Stimulated activated CD8-positive, alpha-beta memory T cell treated with anti-CD3 and anti-CD28 coated beads, Interleukin-4, amount 100 ng/mL, for 4 hours (primary cell): ENCODE results near the gene DMRTB1.

Source experiments
- DNase-seq, 2 donors: peaks; one replicate each; pipeline ENCODE4 v3.0.0-alpha.2; 2020; ENCODE audit warnings: low read depth in 2 of 2, low spot score in 1 of 2

Gene DMRTB1

DNA sequence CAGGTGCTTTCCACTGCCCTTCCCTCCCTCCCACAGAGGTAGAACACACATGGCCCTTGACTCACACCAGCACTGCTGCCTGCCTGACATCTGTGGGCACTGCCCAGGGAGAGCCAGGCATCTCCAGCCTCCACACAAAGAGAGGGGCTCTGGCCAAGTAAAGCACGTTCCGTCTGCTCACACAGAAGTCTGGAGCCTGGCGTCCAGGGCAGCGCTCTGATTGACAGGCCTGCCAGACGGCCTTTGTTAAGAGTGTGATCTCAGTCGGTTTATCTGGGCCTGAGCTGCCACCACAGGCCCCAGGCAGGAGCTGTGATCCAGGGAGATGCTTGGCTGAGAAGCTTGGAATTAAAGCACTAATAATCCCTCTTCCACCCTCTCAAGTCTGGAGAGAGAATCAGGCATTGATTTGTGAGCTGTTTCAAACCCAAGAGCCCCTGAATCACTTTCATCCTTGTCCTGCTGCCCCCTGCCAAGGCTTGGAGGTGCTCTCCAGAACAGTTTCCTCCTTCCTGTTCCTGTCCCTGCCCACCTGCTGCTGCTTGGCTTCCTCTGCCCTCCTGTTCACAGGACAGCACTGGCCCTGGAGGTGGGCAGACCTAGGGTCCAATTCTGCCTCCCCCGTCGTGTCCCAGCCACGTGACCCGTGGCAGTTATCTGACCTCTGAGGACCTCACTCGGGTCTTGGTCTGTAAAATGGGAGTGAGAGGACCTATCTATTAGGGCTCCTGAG is 3.7 kb downstream of the DMRTB1 start:
- no peak for DNase-seq

DNA sequence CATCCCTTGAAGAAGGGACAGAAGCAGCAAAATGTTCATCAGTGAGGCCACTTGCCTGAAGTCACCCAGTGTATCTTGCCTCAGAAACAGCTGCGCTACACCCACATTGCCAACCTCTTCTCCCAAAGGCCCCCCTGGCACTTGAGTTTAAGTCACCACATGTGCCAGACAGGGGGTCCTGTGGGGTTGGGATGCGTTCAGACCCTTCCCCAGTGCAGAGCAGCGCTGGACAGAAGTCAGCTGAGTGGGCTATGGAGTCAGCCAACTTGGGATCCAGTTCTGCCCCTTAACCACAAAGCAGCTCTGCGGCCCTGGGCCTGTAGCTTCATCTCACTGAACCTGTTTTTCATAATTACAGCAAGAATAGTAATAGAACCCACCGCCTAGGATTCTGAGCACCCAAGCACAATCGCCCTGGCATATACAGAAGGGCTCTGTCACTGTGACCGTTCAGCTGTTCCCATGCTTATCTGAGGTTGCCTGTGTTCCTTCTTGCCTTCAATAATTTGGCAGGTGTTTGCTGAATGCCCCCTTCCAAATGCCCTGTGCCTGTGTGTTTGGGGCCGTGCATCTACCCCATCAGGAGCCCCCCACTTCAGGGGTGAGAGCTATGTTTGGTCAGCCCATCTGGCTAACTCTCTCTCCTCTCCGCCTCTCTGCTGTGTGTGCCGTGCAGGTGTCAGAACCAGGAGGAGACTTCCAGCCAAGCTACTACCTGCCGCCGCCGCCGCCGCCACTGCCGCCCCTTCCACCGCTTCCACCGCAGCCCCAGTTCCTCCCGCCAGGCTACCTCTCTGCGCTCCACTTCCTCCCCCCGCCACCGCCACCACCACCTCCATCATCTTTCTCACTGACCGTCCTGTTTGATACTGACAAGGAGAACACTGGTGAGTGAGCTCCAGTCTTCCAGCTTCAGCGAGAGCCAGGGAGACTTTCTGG is 5.0 kb downstream of the DMRTB1 start:
- no peak for DNase-seq

DNA sequence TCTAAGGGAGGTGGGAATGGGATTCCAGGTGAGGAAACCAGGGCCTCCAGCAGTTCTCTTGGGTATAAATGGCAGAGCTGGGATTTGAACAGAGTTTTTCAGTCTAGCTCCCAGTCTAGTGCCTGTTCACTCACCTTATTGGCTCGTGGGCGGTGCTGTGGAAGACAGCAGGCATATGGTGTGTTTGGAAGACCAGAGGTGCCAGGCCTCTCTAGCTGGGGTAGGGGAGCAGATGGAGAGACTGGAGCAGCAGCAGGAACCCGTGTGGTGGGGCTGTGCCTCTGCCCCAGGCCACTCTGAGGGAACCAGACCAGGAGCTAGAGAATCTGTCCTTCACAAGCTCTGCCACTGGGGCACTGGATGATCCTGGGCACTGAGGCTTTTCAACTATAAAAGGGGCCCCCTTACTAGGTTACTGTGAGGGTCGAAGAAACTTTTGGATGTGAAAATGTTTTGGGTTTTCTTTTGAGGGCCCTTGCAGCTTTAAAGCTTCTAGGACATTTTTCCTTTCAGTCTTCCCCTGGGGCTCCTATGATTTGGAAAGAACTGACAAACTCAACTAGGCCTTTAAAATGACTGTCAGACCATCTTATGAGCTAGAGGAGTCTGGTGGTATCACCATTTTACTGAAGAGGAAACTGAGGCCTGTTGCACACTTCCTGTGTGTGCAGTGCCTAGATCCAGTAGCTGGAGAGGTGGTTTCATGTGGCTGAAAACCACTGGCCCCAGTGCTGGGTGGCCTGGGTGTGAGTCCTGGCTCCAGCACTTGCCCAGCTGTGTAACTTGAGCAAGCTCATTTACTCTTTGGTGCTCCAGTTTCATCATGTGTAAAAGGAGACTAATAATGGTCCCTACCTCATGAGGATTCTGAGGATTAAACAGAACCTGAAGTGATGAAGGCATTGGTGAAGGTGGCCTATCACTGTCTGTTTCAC is 6.1 kb downstream of the DMRTB1 start:
- no peak for DNase-seq

DNA sequence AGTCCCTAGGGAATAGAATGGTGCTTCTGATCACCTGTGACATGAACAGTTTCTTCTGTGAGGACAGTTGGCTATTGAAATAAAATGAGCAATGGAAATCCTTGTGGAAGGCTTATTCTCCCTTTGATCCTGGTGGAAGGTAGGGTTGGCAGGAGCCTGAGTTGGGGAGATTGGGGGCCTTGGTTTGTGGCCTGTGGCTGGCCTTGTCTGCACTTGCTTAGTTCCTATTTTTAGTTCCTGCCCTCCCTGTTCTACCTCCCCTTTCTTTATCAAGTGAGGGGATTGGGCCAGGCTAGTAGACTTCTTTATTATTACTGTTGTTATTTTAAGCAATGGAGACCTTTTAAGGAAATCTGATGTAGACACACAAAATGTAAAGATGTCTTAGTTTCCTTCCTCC is 8.2 kb downstream of the DMRTB1 start:
- no peak for DNase-seq

DNA sequence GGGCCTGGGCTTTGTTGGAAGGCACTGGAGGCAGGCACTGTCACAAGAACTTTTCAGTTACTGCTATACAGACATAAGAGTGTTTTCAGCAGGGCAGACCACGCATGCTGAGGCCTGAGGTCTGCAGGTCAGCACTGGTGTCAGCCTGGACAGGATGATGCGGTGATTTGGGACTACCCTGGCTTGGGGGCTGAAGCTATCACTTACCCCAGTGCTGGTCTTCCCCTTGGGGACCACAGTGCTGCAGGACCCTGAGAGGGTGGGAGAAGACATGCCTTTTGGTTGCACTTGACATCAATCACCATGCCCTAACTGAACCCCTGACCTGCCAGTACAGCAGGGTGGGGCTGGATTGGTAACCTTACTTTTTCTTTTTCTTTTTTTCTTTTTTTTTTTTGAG is 9.2 kb downstream of the DMRTB1 start:
- no peak for DNase-seq

DNA sequence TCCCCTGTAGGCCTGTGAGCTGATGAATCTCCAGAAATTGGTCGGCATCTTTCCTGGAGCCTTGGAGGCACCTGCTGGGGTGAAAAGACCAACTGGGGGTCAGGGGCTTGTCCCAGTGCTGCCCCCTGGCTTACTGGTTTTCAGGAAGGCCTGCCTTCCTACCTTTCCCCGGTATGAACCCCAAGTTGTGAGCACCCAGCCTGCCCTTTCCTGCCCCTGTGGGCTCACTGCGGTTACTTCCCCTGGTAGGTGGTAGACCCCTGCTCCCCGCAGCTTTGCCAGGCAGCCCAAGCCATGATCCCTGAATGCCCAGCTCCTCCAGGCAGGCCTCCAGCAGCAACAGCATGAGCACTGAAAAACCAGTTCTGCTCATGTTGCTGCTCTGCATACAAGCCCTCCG is 10.2 kb downstream of the DMRTB1 start:
- no peak for DNase-seq

DNA sequence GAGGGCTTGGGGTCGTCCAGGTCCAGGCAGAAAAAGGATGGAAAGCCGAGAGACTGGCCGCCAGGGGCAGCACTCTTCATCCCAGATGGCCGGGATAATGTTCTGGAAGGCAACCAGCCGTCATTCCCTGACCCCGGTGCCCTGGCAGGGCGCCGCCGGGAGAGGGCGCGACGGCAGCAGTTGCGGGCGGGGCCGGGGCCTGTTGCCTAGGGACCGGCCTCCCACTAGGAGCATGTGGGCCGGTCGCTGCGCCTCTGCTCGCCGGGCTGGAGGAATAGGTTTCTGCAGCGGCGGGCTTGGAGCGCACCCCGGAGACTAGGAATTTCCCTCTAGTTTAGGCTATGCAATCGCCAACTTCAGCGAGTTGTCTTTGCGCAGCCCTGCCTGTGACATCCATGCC is 11.0 kb downstream of the DMRTB1 start:
- DNase-seq: no peak

DNA sequence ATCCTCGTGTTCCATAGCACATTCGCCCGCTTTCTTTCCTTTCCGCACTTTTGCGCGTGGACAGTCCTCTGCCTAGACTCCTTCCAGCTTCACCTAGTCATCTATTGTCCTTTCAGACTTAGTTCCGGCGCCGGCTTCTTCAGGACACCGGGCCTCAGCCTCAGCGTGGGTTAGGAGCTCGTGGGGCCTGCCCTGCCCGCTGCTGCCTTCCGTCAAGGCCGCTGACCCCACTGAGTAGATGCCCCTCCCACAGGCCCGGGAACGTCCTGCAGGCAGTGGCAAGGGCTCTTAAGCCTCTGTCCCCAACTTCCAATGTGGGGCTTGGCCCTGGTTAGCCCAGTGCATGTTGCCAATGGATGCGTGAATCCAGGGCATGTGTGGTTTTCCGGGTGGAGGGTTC is 11.4 kb downstream of the DMRTB1 start:
- no peak for DNase-seq

DNA sequence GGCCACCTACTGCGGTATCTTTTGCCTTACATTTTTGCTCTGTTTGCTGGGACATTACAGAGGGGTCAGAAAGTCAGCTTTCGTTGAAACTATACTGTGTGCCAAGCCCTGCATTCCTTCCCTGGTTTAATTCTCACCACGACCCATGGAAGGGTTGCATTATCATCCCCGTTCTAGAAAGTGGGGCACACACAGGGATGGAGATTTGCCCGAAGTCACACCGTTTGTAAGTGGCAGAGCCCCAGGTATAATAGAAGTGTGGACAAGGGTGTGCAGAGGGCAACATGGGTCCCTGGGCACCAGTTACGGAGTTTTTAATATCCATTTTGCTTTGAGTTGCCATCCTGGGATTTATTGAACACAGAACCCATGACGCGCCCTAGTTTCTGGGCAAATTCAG is 11.8 kb downstream of the DMRTB1 start:
- no peak for DNase-seq

DNA sequence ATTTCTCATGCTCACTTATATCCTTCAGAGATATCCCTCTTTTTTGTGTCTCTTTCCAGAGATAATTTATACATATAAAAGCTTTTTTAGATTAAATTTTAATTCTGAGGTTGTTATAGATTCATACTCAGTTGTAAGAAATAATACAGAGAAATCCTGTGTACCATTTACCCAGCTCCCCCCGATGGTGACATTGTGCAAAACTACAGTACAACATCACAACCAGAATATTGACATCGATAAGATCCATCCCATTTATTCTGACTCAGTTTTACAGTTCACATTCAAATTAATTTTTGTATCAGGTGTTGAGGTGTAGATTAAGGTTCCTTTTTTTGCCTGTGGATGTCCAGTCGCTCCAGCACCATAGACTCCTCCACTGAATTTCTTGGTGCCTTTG is 14.3 kb downstream of the DMRTB1 start:
- no peak for DNase-seq

DNA sequence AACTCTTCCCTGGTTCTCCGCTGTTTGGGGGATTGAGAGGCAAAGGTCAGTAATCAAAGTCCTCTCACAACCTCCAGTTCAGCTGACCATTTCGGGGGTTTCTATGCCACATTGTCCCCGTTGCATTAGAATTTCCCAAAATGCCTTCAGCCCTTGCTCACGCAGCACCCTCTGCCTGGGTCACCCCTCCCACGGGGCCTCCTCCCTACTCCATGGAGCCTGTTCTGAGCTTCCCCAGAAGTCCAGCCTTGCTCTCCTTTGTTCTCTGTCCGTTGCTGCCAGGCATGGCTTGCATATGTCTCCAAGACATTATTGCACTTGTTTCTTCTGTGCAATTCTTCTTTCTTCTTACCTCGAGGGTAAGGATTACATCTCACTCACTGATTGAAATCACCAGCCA is 16.5 kb downstream of the DMRTB1 start:
- DNase-seq: no peak

DNA sequence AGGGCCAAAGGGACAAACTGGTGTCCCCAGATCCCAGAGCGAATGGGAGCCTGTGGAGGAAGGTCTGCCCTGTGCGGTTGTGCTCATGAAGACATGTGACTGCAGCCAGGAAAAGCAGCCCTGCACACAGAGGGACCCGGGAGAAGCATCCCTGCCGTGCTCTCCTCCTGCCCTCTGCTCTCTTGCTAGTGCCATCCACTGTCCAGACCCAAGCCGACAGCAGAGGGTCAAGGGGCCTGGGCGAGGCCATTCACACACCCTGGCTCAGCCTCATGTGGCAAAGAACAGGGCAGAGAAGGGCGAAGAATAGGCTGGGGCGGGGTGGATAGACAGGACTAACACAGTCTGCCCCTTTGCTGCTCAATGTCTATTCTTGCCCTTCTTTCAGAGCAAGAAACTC is 17.4 kb downstream of the DMRTB1 start:
- no peak for DNase-seq

DNA sequence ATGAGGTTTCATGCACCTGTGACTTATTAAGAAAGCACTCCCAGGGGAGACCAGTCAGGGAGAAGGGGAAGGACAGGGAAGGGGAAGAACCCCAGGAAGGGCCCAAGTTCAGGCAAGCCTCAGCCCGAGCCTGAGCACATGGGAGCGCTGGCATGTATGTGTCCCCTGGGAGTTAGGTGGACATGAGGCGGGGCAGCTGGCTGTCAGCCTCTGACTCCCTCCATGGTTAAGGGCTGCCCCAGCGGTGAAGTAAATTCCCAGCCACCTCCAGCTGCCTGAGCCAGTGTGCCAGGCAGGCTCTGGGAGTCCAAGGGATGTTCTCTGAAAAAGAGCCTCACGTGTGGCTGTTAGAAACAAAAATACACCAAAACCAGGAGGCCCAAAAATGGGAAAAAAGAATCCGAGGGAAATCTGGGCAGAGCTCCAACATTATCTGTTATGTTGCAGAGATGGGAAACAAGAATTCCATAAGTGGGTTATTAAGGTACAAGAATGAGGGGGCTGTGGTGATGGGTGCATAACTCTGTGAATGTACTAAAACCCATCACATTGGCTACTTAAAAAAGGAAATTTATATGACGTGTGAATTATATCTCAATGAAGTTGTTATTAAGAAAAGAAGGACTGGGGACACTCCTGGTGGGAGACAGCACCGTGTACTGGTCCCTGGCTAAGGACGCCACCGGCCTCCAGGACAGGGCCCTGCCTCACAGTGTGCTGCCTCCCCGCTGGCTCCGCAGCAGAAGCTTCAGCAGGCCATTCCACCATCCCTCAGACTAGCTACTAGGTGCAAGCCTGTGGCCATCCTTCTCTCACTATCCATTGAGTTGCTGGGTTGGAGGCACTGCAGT is 18.7 kb downstream of the DMRTB1 start:
- no peak for DNase-seq

DNA sequence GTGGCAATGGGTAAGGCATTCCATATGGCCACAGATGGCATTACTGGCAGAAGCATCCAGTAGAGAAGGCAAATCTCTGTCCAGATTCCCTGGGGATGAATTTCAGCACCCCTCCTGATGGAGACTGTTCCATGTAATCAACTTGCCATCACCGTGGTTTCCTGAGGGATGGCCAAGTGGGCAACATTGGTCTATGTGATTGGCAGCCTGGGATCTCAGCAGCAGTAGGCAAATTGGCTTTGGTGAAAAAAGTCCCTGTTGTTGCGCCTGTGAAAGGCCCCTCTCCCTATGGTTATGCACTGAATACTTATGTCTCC is 19.3 kb downstream of the DMRTB1 start:
- no peak for DNase-seq

DNA sequence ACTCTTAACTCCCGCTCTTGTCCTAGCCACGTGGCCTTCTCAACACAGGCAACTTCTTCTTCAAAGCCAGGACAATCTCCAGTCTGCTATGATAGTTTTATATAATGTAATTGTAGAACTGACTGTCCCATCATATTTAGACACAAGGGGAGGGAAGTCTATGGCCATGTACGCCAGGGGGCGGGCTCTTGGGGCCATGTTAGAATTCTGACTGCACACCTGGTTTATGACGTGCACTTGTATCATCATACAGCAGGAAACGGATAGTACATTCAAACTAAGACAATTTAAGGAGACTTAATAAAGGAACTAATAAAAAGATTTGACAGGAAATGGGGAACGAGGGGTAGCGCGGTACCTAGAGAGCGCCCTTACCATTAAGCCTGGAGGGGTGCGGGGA is 21.5 kb downstream of the DMRTB1 start:
- DNase-seq: no peak

DNA sequence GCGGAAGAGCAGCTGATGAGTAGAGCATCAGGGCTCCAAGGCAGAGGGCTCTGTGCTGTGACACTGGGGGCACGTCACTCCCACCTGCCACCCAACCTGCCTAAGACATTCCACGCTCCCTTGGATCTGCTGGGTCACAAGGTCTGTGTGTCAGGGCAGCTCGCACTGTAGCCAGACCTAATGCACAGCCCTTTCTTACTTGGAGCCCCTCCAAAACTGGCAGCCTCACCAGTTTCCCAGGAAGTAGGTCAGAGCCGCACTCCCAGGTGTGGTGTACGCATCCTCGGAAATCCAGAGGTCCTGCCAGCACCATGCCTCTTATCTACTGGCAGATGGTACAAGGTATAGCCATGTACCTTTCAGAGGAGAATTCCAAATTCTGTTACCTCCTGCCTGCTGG is 22.3 kb downstream of the DMRTB1 start:
- no peak for DNase-seq

DNA sequence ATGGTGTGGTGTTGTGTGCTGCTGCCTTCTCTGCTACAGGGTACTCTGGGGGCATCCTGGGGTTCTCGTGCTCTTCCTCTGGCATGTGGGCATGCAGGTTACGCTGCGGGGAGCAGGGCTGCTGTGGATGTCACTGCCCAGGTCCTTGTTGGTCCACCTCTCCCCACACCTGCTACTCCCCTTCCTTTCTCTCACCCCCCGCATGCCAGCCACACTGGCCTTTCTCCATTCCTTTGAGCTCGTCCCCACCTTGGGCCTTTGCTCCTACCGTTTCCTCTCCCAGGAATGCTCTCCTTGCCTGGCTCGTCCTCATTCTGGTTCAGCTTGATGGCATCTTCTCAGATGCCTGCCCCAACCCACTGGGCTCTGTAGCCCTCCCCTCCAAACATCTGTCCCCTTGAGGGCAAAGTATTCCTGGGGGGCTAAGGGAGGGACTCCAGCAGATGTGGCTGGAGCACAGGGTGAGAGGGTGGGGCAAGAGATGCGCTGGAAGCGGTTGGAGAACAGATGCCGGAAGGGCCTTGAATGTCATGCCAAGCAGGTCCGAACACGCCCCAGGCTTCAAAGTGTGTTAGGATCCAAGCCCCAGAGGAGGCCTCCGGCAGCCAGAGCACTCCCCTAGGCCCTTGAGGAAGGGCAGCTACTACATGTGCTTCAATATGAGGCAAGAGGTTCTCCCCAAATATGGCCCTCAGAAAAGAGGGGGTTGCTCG is 23.4 kb downstream of the DMRTB1 start:
- DNase-seq: no peak

DNA sequence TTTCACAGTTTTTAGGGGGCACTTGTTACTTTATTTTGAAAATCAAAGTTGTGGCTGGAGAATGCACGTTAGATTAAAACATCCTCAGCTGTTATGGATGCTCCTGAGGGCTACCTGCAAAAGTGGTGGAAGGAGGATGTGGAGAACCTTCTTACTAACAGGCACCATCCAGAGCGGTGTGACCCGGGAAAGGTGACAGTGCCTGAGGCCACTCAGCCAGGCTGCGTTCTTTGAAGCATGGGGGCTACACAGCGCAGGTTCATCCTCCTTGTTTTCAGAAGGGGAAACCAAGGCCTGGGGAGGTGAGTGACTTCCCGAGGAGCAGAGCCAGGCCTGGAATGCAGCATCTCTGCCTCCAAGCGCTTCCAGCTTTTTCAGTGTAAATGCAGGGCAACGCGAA is 24.0 kb downstream of the DMRTB1 start:
- no peak for DNase-seq

DNA sequence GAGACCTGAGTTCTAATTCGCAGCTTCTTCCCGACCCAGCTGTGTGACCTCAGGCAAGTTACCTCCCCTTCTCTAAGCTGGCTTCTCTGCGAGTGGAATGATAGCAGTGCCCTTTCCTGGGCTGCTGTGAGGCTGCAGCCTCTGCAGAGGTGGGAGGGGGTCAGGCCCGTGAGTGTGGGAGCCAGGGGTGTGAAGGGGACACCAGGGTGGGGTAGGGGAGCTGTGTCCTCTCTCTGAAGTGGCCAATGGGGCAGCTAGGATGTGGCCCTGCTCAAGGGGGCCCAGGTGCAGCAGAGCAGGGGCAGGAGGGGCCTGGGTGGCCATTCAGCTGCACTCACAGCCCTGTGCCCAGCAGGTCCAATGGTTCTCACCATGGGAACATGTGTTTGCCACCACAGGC is 24.5 kb downstream of the DMRTB1 start:
- no peak for DNase-seq
